Activated naive CD8-positive, alpha-beta T cell (primary cell): ENCODE data around the gene TNK2.
"Not testable (repeated sequence)": the region's sequence is repeated elsewhere in the genome, so short reads cannot be mapped to it uniquely, and the experiment has no call there.

ENCODE experiments used
- H3K27ac Mint-ChIP-seq: one replicate; pipeline ENCODE4 v1.8.0; 2021; ENCODE audit warnings: mixed read lengths
- H3K27me3 Mint-ChIP-seq: one replicate; pipeline ENCODE4 v1.8.0; 2021; ENCODE audit warnings: mixed read lengths
- H3K36me3 Mint-ChIP-seq: one replicate; pipeline ENCODE4 v1.8.0; 2021; ENCODE audit warnings: mixed read lengths
- H3K4me1 Mint-ChIP-seq: one replicate; pipeline ENCODE4 v1.8.0; 2021; ENCODE audit warnings: low read depth, mixed read lengths
- H3K4me3 Mint-ChIP-seq: one replicate; pipeline ENCODE4 v1.8.0; 2021; ENCODE audit warnings: mild to moderate bottlenecking, mixed read lengths
- H3K9me3 Mint-ChIP-seq: one replicate; pipeline ENCODE4 v1.8.0; 2021; ENCODE audit warnings: low read depth, mixed read lengths

TNK2 gene

GRCh38 chr3:195907934-195908693, at the start of gene TNK2:
Gene TNK2 (minus strand): TSS chr3:195908551. CDS start chr3:195888588, 19,963 bp downstream.
- Mint-ChIP-seq H3K4me3 (peak within 1 kb of the TSS; percentile 91), H3K9me3 (no peaks in the 10 kb centered on the region), H3K36me3 (peaks cover 3% of the 10 kb centered on the region), H3K27me3 (no peaks in the 10 kb centered on the region), H3K27ac (peak within 1 kb of the TSS; percentile 99), H3K4me1 (peaks cover 49% of the 10 kb centered on the region)

- Mint-ChIP-seq H3K27me3 (no peaks in the 10 kb centered on the region), H3K4me1 (peaks cover 13% of the 10 kb centered on the region), H3K36me3 (no peaks in the 10 kb centered on the region), H3K9me3 (no peaks in the 10 kb centered on the region), H3K4me3 (no peak overlapping the region), H3K27ac (no peak overlapping the region)
Measured at GRCh38 chr3:195956577-195956976, 48.2 kb upstream of the TNK2 start.

- Mint-ChIP-seq H3K27ac (peak overlapping the region; percentile 74), H3K4me1 (peaks cover 21% of the 10 kb centered on the region), H3K4me3 (peak overlapping the region; percentile 77)
- not testable (repeated sequence) for H3K36me3 Mint-ChIP-seq, H3K27me3 Mint-ChIP-seq, H3K9me3 Mint-ChIP-seq
Measured at GRCh38 chr3:195955416-195955841, 47.1 kb upstream of the TNK2 start.

- Mint-ChIP-seq H3K4me3 (peak overlapping the region; percentile 75), H3K4me1 (peaks cover 26% of the 10 kb centered on the region), H3K27ac (peak overlapping the region; percentile 50)
- not testable (repeated sequence) for H3K27me3 Mint-ChIP-seq, H3K36me3 Mint-ChIP-seq, H3K9me3 Mint-ChIP-seq
Measured at GRCh38 chr3:195954752-195955119, 46.4 kb upstream of the TNK2 start.

GRCh38 chr3:195954052-195954751, 45.9 kb upstream of the TNK2 start:
- Mint-ChIP-seq H3K4me3 (peak overlapping the region; percentile 75), H3K4me1 (peaks cover 26% of the 10 kb centered on the region), H3K27ac (peak overlapping the region; percentile 50)
- H3K9me3 Mint-ChIP-seq, H3K27me3 Mint-ChIP-seq, H3K36me3 Mint-ChIP-seq: not testable (repeated sequence)

GRCh38 chr3:195952590-195952989, 44.2 kb upstream of the TNK2 start:
- Mint-ChIP-seq H3K4me3 (peak overlapping the region; percentile 75), H3K4me1 (peaks cover 26% of the 10 kb centered on the region)
- H3K27ac Mint-ChIP-seq, H3K36me3 Mint-ChIP-seq, H3K27me3 Mint-ChIP-seq, H3K9me3 Mint-ChIP-seq: not testable (repeated sequence)

GRCh38 chr3:195951443-195952177, 43.3 kb upstream of the TNK2 start:
- not testable (repeated sequence) for H3K36me3 Mint-ChIP-seq, H3K27me3 Mint-ChIP-seq, H3K27ac Mint-ChIP-seq, H3K9me3 Mint-ChIP-seq
- peak overlapping the region; percentile 75 for H3K4me3 Mint-ChIP-seq
- H3K4me1 Mint-ChIP-seq, result peaks cover 26% of the 10 kb centered on the region

GRCh38 chr3:195950731-195951130, 42.4 kb upstream of the TNK2 start:
- not testable (repeated sequence) for H3K4me3 Mint-ChIP-seq, H3K9me3 Mint-ChIP-seq, H3K36me3 Mint-ChIP-seq, H3K27me3 Mint-ChIP-seq
- Mint-ChIP-seq H3K4me1 (peaks cover 25% of the 10 kb centered on the region), H3K27ac (peak overlapping the region; percentile 28)

- H3K4me3 Mint-ChIP-seq, H3K27me3 Mint-ChIP-seq, H3K9me3 Mint-ChIP-seq, H3K27ac Mint-ChIP-seq, H3K36me3 Mint-ChIP-seq: not testable (repeated sequence)
- peaks cover 23% of the 10 kb centered on the region for H3K4me1 Mint-ChIP-seq
Measured at GRCh38 chr3:195950164-195950563, 41.8 kb upstream of the TNK2 start.

GRCh38 chr3:195946910-195947699, 38.8 kb upstream of the TNK2 start:
- H3K9me3 Mint-ChIP-seq, H3K27me3 Mint-ChIP-seq, H3K36me3 Mint-ChIP-seq, H3K4me3 Mint-ChIP-seq, H3K27ac Mint-ChIP-seq: not testable (repeated sequence)
- H3K4me1 Mint-ChIP-seq, result peaks cover 19% of the 10 kb centered on the region

- not testable (repeated sequence) for H3K4me3 Mint-ChIP-seq, H3K27me3 Mint-ChIP-seq, H3K4me1 Mint-ChIP-seq, H3K9me3 Mint-ChIP-seq, H3K27ac Mint-ChIP-seq
- peaks cover 12% of the 10 kb centered on the region for H3K36me3 Mint-ChIP-seq
Measured at GRCh38 chr3:195941265-195941815, 33.0 kb upstream of the TNK2 start.

- H3K27ac Mint-ChIP-seq, H3K27me3 Mint-ChIP-seq, H3K4me3 Mint-ChIP-seq, H3K9me3 Mint-ChIP-seq, H3K4me1 Mint-ChIP-seq: not testable (repeated sequence)
- H3K36me3 Mint-ChIP-seq, result peaks cover 12% of the 10 kb centered on the region
Measured at GRCh38 chr3:195940806-195941205, 32.5 kb upstream of the TNK2 start.

GRCh38 chr3:195939526-195940470, 31.4 kb upstream of the TNK2 start:
- H3K9me3 Mint-ChIP-seq, H3K27me3 Mint-ChIP-seq, H3K27ac Mint-ChIP-seq, H3K4me3 Mint-ChIP-seq, H3K4me1 Mint-ChIP-seq: not testable (repeated sequence)
- peaks cover 12% of the 10 kb centered on the region for H3K36me3 Mint-ChIP-seq

- H3K4me1 Mint-ChIP-seq, H3K9me3 Mint-ChIP-seq, H3K27ac Mint-ChIP-seq, H3K4me3 Mint-ChIP-seq, H3K36me3 Mint-ChIP-seq, H3K27me3 Mint-ChIP-seq: not testable (repeated sequence)
Measured at GRCh38 chr3:195933044-195933430, 24.7 kb upstream of the TNK2 start.
